Trophoblast cell (in vitro differentiated cells and primary cell): ENCODE results near the gene ACP6.
A peak's percentile ranks its signal among the peaks of the same experiment; 100 is the strongest.

Experiments used
- DNase-seq, 2 donors: peaks; one replicate each; pipeline ENCODE4 v3.0.0-alpha.2; 2016
- H2AFZ ChIP-seq: 2 replicates; pipeline ENCODE4 v1.6.1; 2013; ENCODE audit warnings: low read length, moderate library complexity, mild to moderate bottlenecking; ENCODE audit not compliant: insufficient read depth, poor library complexity
- H2AK5ac ChIP-seq: 2 replicates; pipeline ENCODE4 v1.6.1; 2013; ENCODE audit warnings: mild to moderate bottlenecking, low read length
- H2BK120ac ChIP-seq: 2 replicates; pipeline ENCODE4 v1.6.1; 2013; ENCODE audit warnings: low read length, mild to moderate bottlenecking, moderate library complexity; ENCODE audit not compliant: insufficient read depth, poor library complexity
- H2BK12ac ChIP-seq: 2 replicates; pipeline ENCODE4 v1.6.1; 2013; ENCODE audit warnings: mild to moderate bottlenecking, low read length, moderate library complexity
- H2BK5ac ChIP-seq: 2 replicates; pipeline ENCODE4 v1.6.1; 2013; ENCODE audit warnings: low read length, low read depth, moderate library complexity, mild to moderate bottlenecking; ENCODE audit not compliant: poor library complexity
- H3K14ac ChIP-seq: 2 replicates; pipeline ENCODE4 v1.6.1; 2013; ENCODE audit warnings: mild to moderate bottlenecking, low read length
- H3K18ac ChIP-seq: 2 replicates; pipeline ENCODE4 v1.6.1; 2013; ENCODE audit warnings: mild to moderate bottlenecking, low read length
- H3K23ac ChIP-seq: 2 replicates; pipeline ENCODE4 v1.6.1; 2013; ENCODE audit warnings: low read length
- H3K27ac ChIP-seq: 2 replicates; pipeline ENCODE4 v1.5.1; 2013; ENCODE audit warnings: low read depth, mild to moderate bottlenecking, inconsistent platforms, low read length, moderate library complexity
- H3K27me3 ChIP-seq: 2 replicates; pipeline ENCODE4 v1.6.1; 2013; ENCODE audit warnings: inconsistent platforms, mild to moderate bottlenecking, low read length, moderate library complexity; ENCODE audit not compliant: insufficient read depth
- H3K36me3 ChIP-seq, 2 experiments: 1 replicate in 1 of 2; 2 replicates in 1 of 2; pipeline ENCODE4 v1.6.1; 2013; ENCODE audit warnings: low read length in 2 of 2, mild to moderate bottlenecking in 2 of 2, moderate library complexity in 1 of 2; ENCODE audit not compliant: insufficient read depth in 2 of 2, control insufficient read depth in 1 of 2
- H3K4ac ChIP-seq: 2 replicates; pipeline ENCODE4 v1.6.1; 2013; ENCODE audit warnings: low read depth, mild to moderate bottlenecking, low read length, moderate library complexity
- H3K4me1 ChIP-seq, 2 experiments: 1 replicate in 1 of 2; 2 replicates in 1 of 2; pipeline ENCODE4 v1.6.1; 2013; ENCODE audit warnings: low read length in 2 of 2, mild to moderate bottlenecking in 2 of 2, moderate library complexity in 1 of 2; ENCODE audit not compliant: insufficient read depth in 2 of 2, control insufficient read depth in 1 of 2
- H3K4me2 ChIP-seq: 2 replicates; pipeline ENCODE4 v1.6.1; 2013; ENCODE audit warnings: inconsistent platforms, mild to moderate bottlenecking, low read length, moderate library complexity
- H3K4me3 ChIP-seq: 2 replicates; pipeline ENCODE4 v1.5.1; 2013; ENCODE audit warnings: mild to moderate bottlenecking, low read depth, low read length, inconsistent platforms
- H3K79me1 ChIP-seq: one replicate; pipeline ENCODE4 v1.6.1; 2013; ENCODE audit warnings: low read length
- H3K79me2 ChIP-seq: 2 replicates; pipeline ENCODE4 v1.6.1; 2013; ENCODE audit warnings: low read length, mild to moderate bottlenecking; ENCODE audit not compliant: control insufficient read depth, insufficient read depth, poor library complexity
- H3K9ac ChIP-seq: 2 replicates; pipeline ENCODE4 v1.6.1; 2013; ENCODE audit warnings: mild to moderate bottlenecking, low read length
- H3K9me3 ChIP-seq: 2 replicates; pipeline ENCODE4 v1.6.1; 2013; ENCODE audit warnings: low read depth, mild to moderate bottlenecking, control low read depth, inconsistent platforms, low read length; ENCODE audit not compliant: insufficient read depth
- H4K12ac ChIP-seq: 2 replicates; pipeline ENCODE4 v1.6.1; 2013; ENCODE audit warnings: low read depth, mild to moderate bottlenecking, low read length, moderate library complexity
- H4K8ac ChIP-seq: 2 replicates; pipeline ENCODE4 v1.6.1; 2013; ENCODE audit warnings: low read depth, mild to moderate bottlenecking, low read length, moderate library complexity
- H4K91ac ChIP-seq: one replicate; pipeline ENCODE4 v1.6.1; 2013; ENCODE audit warnings: low read depth, mild to moderate bottlenecking, low read length, moderate library complexity
- WGBS: extraction: QIAGEN DNeasy Blood & Tissue Kit; methylation state at CpG from one replicate; pipeline ENCODE4 v1.1.7; 2013; ENCODE audit warnings: missing lambda C conversion rate; ENCODE audit not compliant: insufficient read length, insufficient coverage; ENCODE audit errors: extremely low coverage; 5-methylcytosine and 5-hydroxymethylcytosine counted together

The ACP6 gene

DNA sequence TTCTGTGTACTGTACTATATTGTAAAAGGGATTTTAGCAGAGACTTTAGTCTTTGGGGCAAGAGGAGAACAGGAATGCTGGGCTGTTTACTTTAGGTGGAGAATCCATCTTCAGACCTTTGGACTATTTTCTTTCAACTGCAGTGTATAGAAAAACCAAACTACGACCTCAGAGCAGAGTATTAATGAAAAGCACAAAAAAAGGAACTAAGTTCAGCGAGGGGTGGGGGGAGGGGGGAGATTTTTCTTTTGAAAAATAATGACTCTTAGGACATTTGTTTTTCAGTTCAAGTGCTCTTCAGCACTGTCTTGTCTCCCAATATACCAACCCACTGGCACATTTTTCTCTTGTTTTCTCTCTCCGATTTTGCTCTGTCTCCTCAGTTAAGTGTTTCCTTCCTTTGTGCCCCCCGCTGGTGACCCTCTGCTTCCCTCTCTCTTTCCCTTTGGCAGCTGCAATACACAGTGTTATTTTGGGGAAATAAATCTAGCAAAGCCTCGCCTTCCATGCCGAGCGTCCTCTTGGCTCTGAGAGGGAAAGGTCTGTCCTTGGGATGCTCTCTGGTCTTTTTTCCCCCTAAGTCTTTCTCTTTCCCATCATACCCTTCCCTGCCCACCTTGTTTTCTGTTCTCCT is 44.8 kb downstream of the ACP6 start:
- no peak overlapping the region for H3K4me3 ChIP-seq
- H4K12ac ChIP-seq: no peak overlapping the region
- H3K9ac ChIP-seq: no peak overlapping the region
- DNase-seq: no peak
- H4K8ac ChIP-seq: no peak overlapping the region
- H4K91ac ChIP-seq: no peak overlapping the region
- peaks cover 16 to 23% of the 10 kb centered on the region in 2 experiments for H3K36me3 ChIP-seq
- H2BK12ac ChIP-seq: no peak overlapping the region
- no peak overlapping the region for H3K4me2 ChIP-seq
- WGBS: no CpG with 5 or more reads among the region's 7 CpGs
- no peak overlapping the region for H3K23ac ChIP-seq
- H2BK5ac ChIP-seq: no peak overlapping the region
- no peaks in the 10 kb centered on the region for H3K9me3 ChIP-seq
- H3K14ac ChIP-seq: no peak overlapping the region
- H3K4ac ChIP-seq: no peak overlapping the region
- no peaks in the 10 kb centered on the region for H3K79me1 ChIP-seq
- H2AK5ac ChIP-seq: no peak overlapping the region
- no peak overlapping the region for H2AFZ ChIP-seq
- no peaks in the 10 kb centered on the region for H3K79me2 ChIP-seq
- no peaks in the 10 kb centered on the region for H3K4me1 ChIP-seq
- no peak overlapping the region for H3K27ac ChIP-seq
- H3K27me3 ChIP-seq: no peaks in the 10 kb centered on the region
- no peak overlapping the region for H2BK120ac ChIP-seq
- no peak overlapping the region for H3K18ac ChIP-seq

DNA sequence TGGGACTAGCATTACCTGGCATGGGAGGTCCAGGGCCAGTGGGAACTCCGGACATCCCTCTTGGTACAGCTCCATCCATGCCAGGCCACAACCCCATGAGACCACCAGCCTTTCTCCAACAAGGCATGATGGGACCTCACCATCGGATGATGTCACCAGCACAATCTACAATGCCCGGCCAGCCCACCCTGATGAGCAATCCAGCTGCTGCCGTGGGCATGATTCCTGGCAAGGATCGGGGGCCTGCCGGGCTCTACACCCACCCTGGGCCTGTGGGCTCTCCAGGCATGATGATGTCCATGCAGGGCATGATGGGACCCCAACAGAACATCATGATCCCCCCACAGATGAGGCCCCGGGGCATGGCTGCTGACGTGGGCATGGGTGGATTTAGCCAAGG is 45.8 kb downstream of the ACP6 start:
- Histone ChIP-seq H2BK12ac (no peak overlapping the region), H4K12ac (peak overlapping the region; percentile 54), H3K9ac (no peak overlapping the region), H4K91ac (no peak overlapping the region), H4K8ac (no peak overlapping the region), H2AK5ac (no peak overlapping the region), H3K4me1 (no peaks in the 10 kb centered on the region), H3K27ac (no peak overlapping the region), H3K23ac (no peak overlapping the region), H3K27me3 (no peaks in the 10 kb centered on the region), H2AFZ (no peak overlapping the region), H3K79me1 (no peaks in the 10 kb centered on the region), H3K4me3 (no peak overlapping the region), H3K79me2 (no peaks in the 10 kb centered on the region), H2BK5ac (no peak overlapping the region), H3K4ac (no peak overlapping the region), H2BK120ac (no peak overlapping the region), H3K14ac (no peak overlapping the region), H3K4me2 (no peak overlapping the region), H3K36me3 (peaks cover 25 to 32% of the 10 kb centered on the region in 2 experiments), H3K18ac (no peak overlapping the region), H3K9me3 (no peaks in the 10 kb centered on the region)
- no CpG with 5 or more reads among the region's 8 CpGs for WGBS
- no peak for DNase-seq

- Histone ChIP-seq H3K36me3 (peaks cover 30 to 37% of the 10 kb centered on the region in 2 experiments), H3K14ac (no peak overlapping the region), H2BK120ac (no peak overlapping the region), H3K4me3 (no peak overlapping the region), H3K27ac (no peak overlapping the region), H2AK5ac (no peak overlapping the region), H4K8ac (no peak overlapping the region), H3K9ac (no peak overlapping the region), H3K79me1 (no peaks in the 10 kb centered on the region), H3K4me2 (no peak overlapping the region), H2AFZ (no peak overlapping the region), H3K27me3 (no peaks in the 10 kb centered on the region), H3K4me1 (no peaks in the 10 kb centered on the region), H2BK5ac (no peak overlapping the region), H3K9me3 (no peaks in the 10 kb centered on the region), H4K12ac (peak overlapping the region; percentile 18), H3K23ac (no peak overlapping the region), H3K18ac (no peak overlapping the region), H2BK12ac (no peak overlapping the region), H3K4ac (no peak overlapping the region), H3K79me2 (no peaks in the 10 kb centered on the region), H4K91ac (no peak overlapping the region)
- no CpG with 5 or more reads among the region's 8 CpGs for WGBS
- no peak for DNase-seq
Measured at GRCh38 chr1:147624011-147624410, 46.3 kb downstream of the ACP6 start.

- Histone ChIP-seq H3K4me2 (no peak overlapping the region), H3K9me3 (no peaks in the 10 kb centered on the region), H2BK12ac (no peak overlapping the region), H2AK5ac (no peak overlapping the region), H3K27ac (no peak overlapping the region), H3K4ac (no peak overlapping the region), H3K23ac (no peak overlapping the region), H4K8ac (no peak overlapping the region), H3K18ac (no peak overlapping the region), H2BK120ac (no peak overlapping the region), H3K79me1 (no peaks in the 10 kb centered on the region), H3K4me3 (no peak overlapping the region), H4K12ac (no peak overlapping the region), H2BK5ac (no peak overlapping the region), H2AFZ (no peak overlapping the region), H3K14ac (no peak overlapping the region), H3K4me1 (no peaks in the 10 kb centered on the region), H3K79me2 (no peaks in the 10 kb centered on the region), H4K91ac (no peak overlapping the region), H3K36me3 (peaks cover 36 to 46% of the 10 kb centered on the region in 2 experiments), H3K9ac (no peak overlapping the region), H3K27me3 (no peaks in the 10 kb centered on the region)
- no CpG with 5 or more reads among the region's 2 CpGs for WGBS
- no peak for DNase-seq
Measured at GRCh38 chr1:147622731-147623130, 47.6 kb downstream of the ACP6 start.
